Fibroblast of skin of left quadriceps (primary cell): ENCODE measurements around the gene VGF.

Experiments
- DNase-seq, 2 experiments: peaks; one replicate each; pipeline ENCODE4 v3.0.0-alpha.2; 2013; ENCODE audit warnings: low read depth in 2 of 2

VGF gene

GRCh38 chr7:101165958-101166647, 734 bp upstream of the VGF start:
- DNase-seq: no peak

GRCh38 chr7:101164071-101164840, 1.1 kb downstream of the VGF start:
- DNase-seq: no peak

- no peak for DNase-seq
Measured at GRCh38 chr7:101163279-101164070, 1.9 kb downstream of the VGF start.

DNA sequence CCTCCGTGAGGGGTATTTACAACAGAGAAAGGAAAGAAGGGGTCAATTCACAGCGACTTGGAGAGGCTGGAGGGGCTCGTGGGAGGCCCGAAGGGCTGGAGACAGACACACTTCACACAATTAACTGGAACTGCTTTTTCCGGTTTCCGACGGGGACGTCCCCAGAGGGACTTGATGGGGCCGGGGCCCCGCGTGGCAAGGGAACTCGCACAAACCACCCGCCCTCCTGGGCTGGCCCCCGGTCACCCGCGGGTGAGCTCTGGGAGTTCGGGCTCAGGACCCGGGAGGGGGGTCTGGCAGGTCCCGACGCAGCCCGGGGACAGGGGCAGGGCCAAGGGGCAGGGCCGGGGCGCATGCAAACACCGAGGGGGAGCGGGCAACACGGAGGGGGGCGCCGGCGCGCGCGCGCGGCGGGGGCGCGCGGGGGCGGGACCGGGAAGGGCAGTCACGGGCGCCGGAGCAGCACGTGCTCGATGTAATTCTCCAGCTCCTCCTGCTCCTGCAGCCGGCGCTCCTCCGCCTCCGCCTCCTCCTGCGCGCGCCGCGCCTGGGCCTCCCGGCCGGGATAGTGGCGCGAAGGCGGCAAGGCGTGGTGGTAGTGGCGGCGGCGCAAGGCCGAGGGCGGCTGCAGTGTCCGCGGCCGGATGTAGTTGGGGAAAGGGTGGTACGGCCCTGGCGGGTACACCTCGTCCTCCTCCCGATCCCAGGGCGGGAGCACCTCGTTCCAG, 2.7 kb downstream of the VGF start:
- no peak for DNase-seq

- no peak for DNase-seq
Measured at GRCh38 chr7:101161692-101162471, 3.5 kb downstream of the VGF start.

- DNase-seq: no peak
Measured at GRCh38 chr7:101160910-101161309, 4.5 kb downstream of the VGF start.

- no peak for DNase-seq
Measured at GRCh38 chr7:101159696-101160674, 5.4 kb downstream of the VGF start.

- no peak for DNase-seq
Measured at GRCh38 chr7:101156866-101157589, 8.3 kb downstream of the VGF start.

DNA sequence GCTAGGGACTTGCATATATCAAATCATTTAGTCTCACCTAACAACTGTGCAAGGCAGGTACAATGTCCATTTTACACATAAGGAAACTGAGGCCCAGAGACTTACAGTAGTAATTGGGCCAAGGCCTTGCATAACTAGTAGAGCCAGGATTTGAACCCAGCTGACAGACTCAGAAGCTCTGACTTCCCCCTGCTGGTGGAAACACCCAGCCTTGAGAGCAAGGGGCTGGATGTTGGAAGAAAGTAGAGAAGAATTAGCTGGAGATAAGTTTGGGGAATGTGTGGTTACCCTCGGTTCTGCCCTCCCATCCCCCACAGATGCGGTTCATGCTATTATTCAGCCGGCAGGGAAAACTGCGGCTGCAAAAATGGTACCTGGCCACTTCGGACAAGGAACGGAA, 9.1 kb downstream of the VGF start:
- DNase-seq: no peak

DNA sequence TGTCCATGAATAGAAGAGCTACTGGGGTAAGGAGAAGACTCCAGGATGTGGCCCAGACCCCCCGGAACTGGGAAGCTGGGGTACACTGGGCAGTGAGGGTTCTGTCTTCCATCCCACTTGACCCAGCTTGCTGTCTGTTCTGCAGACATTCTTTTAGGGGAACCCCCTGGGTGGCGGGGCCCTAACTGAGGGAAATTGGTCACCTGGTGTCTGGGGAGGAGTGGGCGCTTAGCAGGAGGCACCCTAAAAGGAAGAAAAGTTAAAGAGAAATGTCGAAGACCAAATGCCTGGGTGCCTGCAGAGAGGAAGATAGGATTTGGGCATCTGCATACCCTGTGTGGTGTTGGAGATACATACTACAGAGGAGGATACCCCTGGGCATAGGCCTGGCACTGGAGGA, 10.1 kb downstream of the VGF start:
- DNase-seq: no peak

GRCh38 chr7:101154693-101155102, 10.7 kb downstream of the VGF start:
- DNase-seq: no peak

- peak; percentile 86 to 89 for DNase-seq
Measured at GRCh38 chr7:101153969-101154692, 11.2 kb downstream of the VGF start, which contains the start of gene AP1S1. TSS of gene AP1S1 (plus strand) at chr7:101154476. CDS start at chr7:101154515, 39 bp downstream.

GRCh38 chr7:101151908-101152651, 13.3 kb downstream of the VGF start:
- DNase-seq: no peak

- no peak for DNase-seq
Measured at GRCh38 chr7:101140746-101141382, 24.5 kb downstream of the VGF start.

- DNase-seq: no peak
Measured at GRCh38 chr7:101140339-101140699, 25.1 kb downstream of the VGF start.

DNA sequence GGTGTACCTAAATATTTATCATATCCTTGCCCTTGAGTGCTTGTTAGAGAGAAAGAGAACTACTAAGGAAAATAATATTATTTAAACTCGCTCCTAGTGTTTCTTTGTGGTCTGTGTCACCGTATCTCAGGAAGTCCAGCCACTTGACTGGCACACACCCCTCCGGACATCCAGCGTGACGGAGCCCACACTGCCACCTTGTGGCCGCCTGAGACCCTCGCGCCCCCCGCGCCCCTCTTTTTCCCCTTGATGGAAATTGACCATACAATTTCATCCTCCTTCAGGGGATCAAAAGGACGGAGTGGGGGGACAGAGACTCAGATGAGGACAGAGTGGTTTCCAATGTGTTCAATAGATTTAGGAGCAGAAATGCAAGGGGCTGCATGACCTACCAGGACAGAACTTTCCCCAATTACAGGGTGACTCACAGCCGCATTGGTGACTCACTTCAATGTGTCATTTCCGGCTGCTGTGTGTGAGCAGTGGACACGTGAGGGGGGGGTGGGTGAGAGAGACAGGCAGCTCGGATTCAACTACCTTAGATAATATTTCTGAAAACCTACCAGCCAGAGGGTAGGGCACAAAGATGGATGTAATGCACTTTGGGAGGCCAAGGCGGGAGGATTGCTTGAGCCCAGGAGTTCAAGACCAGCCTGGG, 27.0 kb downstream of the VGF start:
- DNase-seq: peak; percentile 91 to 92
